Ovary (tissue), 9 donors: ENCODE results near the gene TAF8. TPM values are rescaled to one million over a fixed set of nuclear protein-coding genes. Genes with fewer than 3 reads are reported as not detected.

Experiments used
- DNase-seq, 5 donors: peaks; one replicate each; pipeline ENCODE4 v3.0.0-alpha.2; 2019 to 2020
- H3K27ac ChIP-seq, 2 donors: fragments of 200-600 bp; one replicate each; pipeline versions ENCODE4 v1.5.1 to v1.8.0; 2019 to 2022
- H3K27me3 ChIP-seq: fragments of 200-600 bp; one replicate; pipeline ENCODE4 v1.8.0; 2022
- H3K36me3 ChIP-seq: fragments of 200-600 bp; sonication (generic); one replicate; pipeline ENCODE4 v1.5.1; 2019
- H3K4me1 ChIP-seq: one replicate; pipeline ENCODE4 v1.8.1; 2013; ENCODE audit warnings: mild to moderate bottlenecking, moderate library complexity; ENCODE audit not compliant: insufficient read depth
- H3K4me3 ChIP-seq: fragments of 200-600 bp; sonication (generic); one replicate; pipeline ENCODE4 v1.5.1; 2017
- H3K9me3 ChIP-seq, 2 donors: fragments of 200-600 bp in 1 of 2; sonication (generic) in 1 of 2; one replicate each; pipeline versions ENCODE4 v1.5.1 to v1.8.1; 2013 to 2019; ENCODE audit warnings: mild to moderate bottlenecking in 1 of 2, moderate library complexity in 1 of 2
- EP300 ChIP-seq: sonication (generic); formaldehyde crosslinking; IDR thresholded peaks from one replicate; pipeline ENCODE4 v1.6.1; 2017; ENCODE audit warnings: antibody characterized with exemption
- POLR2A ChIP-seq: fragments of 450-650 bp; IDR thresholded peaks from one replicate; pipeline ENCODE4 v1.6.1; 2017; ENCODE audit warnings: antibody characterized with exemption, mild to moderate bottlenecking, moderate library complexity
- WGBS, 3 donors: extraction: QIAGEN DNeasy Blood & Tissue Kit in 1 of 3; methylation state at CpG; one replicate each; pipeline versions ENCODE4 v1.1.5 to v1.1.7; 2013 to 2017; 5-methylcytosine and 5-hydroxymethylcytosine counted together
- intact Hi-C, 4 donors: fragments of 100-400 bp; cut with DNase I; formaldehyde crosslinking; loops; one replicate each; pipeline versions ENCODE4 v1.11.0 to v1.15.1; 2022 to 2023
- polyA plus RNA-seq, 2 donors: library from polyadenylated mRNA; stranded (reverse); fragments of 200-250 nt in 1 of 2; fragments of 350-450 nt in 1 of 2; fragmentation: Illumina TruSeq in 1 of 2; extraction: RNeasy Lipid Tissue Mini Kit (QIAGEN cat#74804) in 1 of 2; gene quantifications; one replicate each; pipeline ENCODE4 v1.2.3, GENCODE V29; 2013 to 2014
- total RNA-seq, 7 donors: library from RNA; depleted of rRNA in 2 of 7; stranded (reverse); fragments of >200 nt in 2 of 7; fragmentation: NEBNext Ultra II Directional in 3 of 7; extraction: Animal tissue kit (Norgen Biotek cat#: 25700) in 3 of 7; gene quantifications; one replicate each; pipeline versions ENCODE4 v1.1.0 to v1.2.4, GENCODE V29; 2016 to 2023
- TF ChIP-seq, protein P1 (sequence below), 3 donors: fragments of 450-650 bp in 2 of 3; fragments of 200-600 bp in 1 of 3; IDR thresholded peaks; one replicate each; pipeline versions ENCODE4 v1.5.1 to v1.8.0; 2016 to 2022; ENCODE audit warnings: antibody characterized with exemption in 3 of 3, mild to moderate bottlenecking in 1 of 3
- donor health status: DM: no; HTN: no; CAD: no; lungs with moderate emphysema.
- donor health status: DM: no; HTN: no; CAD: no.
- donor health status: Bipolar disorder and iron deficiency.
- donor health status: DM: yes; HTN: yes; CAD: no.
- donor health status: DM: no; HTN: no; CAD: no.
- donor health status: DM: yes; HTN: yes; CAD: no.

TAF8 gene
- total and polyA plus RNA-seq, 9 donors = 9.2 to 21.3 (median 12.9) TPM

DNA sequence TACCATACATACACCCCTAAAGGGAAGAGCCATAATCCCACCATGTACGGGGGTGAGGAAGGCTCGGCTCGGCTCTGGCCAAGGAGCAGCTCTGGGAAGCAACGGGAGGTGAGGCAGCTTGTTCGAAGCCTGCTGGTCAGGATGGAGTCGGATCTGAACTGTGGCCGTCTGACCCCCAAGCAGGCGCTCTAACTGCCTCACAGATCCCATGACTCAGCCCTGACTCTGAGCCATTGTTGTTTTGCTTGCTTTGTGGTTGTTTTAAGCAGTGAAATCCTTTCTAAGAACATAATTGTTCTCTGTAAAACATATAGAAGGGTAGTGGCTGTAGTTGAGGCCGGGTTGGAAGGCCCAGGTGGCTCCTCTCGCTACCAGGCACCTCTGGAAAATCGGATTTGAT lies 81.2 kb downstream of the TAF8 start:
- no peaks in the 10 kb centered on the region for H3K4me1 ChIP-seq
- no peak for TF ChIP-seq EP300
- TF ChIP-seq, protein P1, sequence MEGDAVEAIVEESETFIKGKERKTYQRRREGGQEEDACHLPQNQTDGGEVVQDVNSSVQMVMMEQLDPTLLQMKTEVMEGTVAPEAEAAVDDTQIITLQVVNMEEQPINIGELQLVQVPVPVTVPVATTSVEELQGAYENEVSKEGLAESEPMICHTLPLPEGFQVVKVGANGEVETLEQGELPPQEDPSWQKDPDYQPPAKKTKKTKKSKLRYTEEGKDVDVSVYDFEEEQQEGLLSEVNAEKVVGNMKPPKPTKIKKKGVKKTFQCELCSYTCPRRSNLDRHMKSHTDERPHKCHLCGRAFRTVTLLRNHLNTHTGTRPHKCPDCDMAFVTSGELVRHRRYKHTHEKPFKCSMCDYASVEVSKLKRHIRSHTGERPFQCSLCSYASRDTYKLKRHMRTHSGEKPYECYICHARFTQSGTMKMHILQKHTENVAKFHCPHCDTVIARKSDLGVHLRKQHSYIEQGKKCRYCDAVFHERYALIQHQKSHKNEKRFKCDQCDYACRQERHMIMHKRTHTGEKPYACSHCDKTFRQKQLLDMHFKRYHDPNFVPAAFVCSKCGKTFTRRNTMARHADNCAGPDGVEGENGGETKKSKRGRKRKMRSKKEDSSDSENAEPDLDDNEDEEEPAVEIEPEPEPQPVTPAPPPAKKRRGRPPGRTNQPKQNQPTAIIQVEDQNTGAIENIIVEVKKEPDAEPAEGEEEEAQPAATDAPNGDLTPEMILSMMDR (IDR thresholded peaks at IDR 0.05) = no peak
- no peaks in the 10 kb centered on the region for H3K36me3 ChIP-seq
- no peak overlapping the region for H3K27ac ChIP-seq
- DNase-seq = no peak
- intact Hi-C loops = no loop called here
- WGBS, 3 donors = 76 to 88% (median 80%) methylated on average over 11 of the region's 11 CpGs
- H3K9me3 ChIP-seq = no peaks in the 10 kb centered on the region
- no peak overlapping the region for H3K4me3 ChIP-seq
- no peaks in the 10 kb centered on the region for H3K27me3 ChIP-seq

DNA sequence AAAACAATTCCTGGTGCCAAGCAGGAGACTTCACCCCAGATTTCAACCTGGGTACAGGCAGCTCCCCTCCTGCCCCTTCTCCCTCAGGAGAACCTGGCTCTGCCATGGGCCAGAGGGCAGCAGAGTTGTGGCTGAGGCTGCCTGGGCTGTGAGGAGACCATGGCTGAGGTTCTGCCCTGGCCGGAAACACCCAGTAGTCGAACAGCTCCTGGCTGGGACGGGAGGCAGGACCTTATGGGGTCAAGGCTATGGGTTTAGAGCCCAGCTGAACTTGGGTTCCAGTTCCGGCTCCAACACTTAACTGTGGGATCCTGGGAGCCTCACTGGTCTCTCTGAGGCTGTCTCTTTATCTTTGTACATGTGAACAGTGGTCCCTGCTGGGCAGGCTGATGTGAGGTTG lies 83.6 kb downstream of the TAF8 start:
- Histone ChIP-seq H3K9me3 (no peaks in the 10 kb centered on the region), H3K27me3 (no peaks in the 10 kb centered on the region), H3K27ac (no peak overlapping the region), H3K36me3 (no peaks in the 10 kb centered on the region), H3K4me1 (no peaks in the 10 kb centered on the region), H3K4me3 (no peak overlapping the region)
- 48 to 67% (median 58%) methylated on average over 4 of the region's 4 CpGs for WGBS, 3 donors
- DNase-seq = no peak
- TF ChIP-seq, protein P1 (IDR thresholded peaks at IDR 0.05) = no peak
- no peak for TF ChIP-seq EP300
- TF ChIP-seq POLR2A = no peak
- intact Hi-C loops = no loop called here

GRCh38 chr6:42135161-42135560 lies 84.8 kb downstream of the TAF8 start:
- 87 to 92% (median 92%) methylated on average over 12 of the region's 12 CpGs for WGBS, 3 donors
- no peaks in the 10 kb centered on the region for H3K27me3 ChIP-seq
- DNase-seq = no peak
- no peak overlapping the region for H3K27ac ChIP-seq
- intact Hi-C loops = no loop called here
- no peaks in the 10 kb centered on the region for H3K36me3 ChIP-seq
- no peak overlapping the region for H3K4me3 ChIP-seq
- no peaks in the 10 kb centered on the region for H3K9me3 ChIP-seq
- TF ChIP-seq POLR2A = no peak
- TF ChIP-seq, protein P1 (IDR thresholded peaks at IDR 0.05) = no peak
- TF ChIP-seq EP300 = no peak
- no peaks in the 10 kb centered on the region for H3K4me1 ChIP-seq

GRCh38 chr6:42135722-42136121 lies 85.4 kb downstream of the TAF8 start:
- intact Hi-C loops = no loop called here
- Histone ChIP-seq H3K4me3 (no peak overlapping the region), H3K27me3 (no peaks in the 10 kb centered on the region), H3K4me1 (no peaks in the 10 kb centered on the region), H3K36me3 (no peaks in the 10 kb centered on the region), H3K27ac (no peak overlapping the region), H3K9me3 (no peaks in the 10 kb centered on the region)
- DNase-seq = no peak
- no peak for TF ChIP-seq POLR2A
- TF ChIP-seq, protein P1 (IDR thresholded peaks at IDR 0.05) = no peak
- WGBS, 3 donors = 91 to 100% (median 92%) methylated on average over 2 of the region's 2 CpGs
